ENCODE results near the gene C2.
A peak's percentile ranks its signal among the peaks of the same experiment; 100 is the strongest.
"Not testable (repeated sequence)": the region's sequence is repeated elsewhere in the genome, so short reads cannot be mapped to it uniquely, and the experiment has no call there.

The C2 gene

DNA sequence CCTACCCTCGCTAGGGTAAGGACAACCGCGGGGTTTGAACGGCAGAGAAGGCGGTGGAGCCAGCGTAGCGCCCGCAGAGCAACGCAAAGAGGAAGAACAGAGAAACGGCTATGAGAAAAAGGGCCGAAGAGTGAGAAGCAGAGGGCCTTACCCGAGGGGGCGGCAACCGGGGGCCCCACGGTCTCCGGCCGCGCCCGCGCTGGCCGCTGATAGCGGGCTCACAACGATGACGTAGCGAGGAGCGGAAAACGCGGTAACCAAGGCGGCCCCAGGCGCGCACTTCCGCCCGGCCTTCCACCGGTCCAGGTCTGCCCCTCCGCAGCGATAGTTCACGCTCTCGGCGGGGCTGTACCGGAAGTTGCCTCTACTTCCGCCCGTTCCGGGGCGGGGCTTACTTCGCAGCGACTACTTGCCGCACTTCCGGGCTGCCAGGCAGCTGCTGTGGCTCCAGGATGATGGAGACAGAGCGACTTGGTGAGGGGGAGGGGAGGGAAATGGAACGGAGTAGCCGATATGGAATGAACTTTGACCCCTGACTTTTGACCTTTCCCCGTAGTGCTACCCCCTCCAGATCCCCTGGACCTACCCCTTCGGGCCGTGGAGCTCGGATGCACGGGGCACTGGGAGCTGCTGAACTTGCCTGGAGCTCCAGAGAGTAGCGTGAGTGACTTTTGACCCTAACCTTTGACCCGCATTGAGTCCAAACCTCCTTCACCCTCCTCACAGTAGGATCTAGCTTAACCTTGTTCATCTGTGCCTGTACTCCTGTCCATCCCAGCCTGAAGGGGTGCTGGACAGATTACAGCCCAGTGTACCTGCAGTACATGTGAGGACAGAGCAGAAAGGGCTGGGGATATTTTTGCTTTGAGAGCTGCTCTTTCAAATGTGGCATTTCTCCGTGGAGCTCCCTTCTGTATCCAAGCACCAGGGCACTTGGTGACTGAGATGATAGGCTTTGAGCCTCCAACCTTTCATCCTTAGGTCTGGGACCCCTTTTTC, 31.5 kb downstream of the C2 start, which contains the start of the genes NELFE and SKIC2:
NELFE (minus strand) TSS at position 231 of the 999 bp plus-strand sequence. CDS start 525 bp downstream, outside the sequence.
SKIC2 (plus strand) TSS at position 435 of the 999 bp plus-strand sequence; CDS start at position 453, 18 bp downstream.
- DNase-seq (ENCODE audit: low read depth): peak; percentile 89

DNA sequence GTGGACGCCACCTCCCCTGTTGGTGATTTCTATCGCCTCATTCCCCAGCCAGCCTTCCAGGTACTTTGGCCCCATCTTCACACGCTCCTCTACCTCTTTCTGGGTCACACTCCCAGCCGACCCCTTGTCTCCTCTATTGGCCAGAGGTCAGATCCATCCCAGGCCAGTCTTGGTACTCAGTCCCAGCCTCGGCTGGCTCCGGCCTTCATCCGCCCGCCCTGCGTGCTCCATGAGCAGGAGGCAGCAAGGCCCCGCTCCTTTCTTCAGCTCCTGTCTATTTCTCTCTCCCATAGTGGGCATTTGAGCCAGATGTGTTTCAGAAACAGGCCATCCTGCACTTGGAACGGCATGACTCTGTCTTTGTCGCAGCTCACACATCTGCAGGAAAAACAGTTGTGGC, 34.1 kb downstream of the C2 start:
- no peak for DNase-seq (ENCODE audit: low read depth)

DNA sequence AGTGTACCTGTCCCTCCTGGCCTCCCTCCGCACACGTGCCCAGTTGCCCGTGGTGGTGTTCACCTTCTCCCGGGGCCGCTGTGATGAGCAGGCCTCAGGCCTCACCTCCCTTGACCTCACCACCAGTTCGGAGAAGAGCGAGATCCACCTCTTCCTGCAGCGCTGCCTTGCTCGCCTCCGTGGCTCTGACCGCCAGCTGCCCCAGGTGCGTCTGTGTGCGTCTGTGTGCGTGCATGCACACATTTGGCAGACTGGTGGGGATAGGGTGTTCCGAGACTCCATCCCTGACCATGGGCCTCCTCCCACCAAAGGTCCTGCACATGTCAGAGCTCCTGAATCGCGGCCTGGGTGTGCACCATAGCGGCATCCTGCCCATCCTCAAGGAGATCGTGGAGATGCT, 36.4 kb downstream of the C2 start:
- no peak for DNase-seq (ENCODE audit: low read depth)

DNA sequence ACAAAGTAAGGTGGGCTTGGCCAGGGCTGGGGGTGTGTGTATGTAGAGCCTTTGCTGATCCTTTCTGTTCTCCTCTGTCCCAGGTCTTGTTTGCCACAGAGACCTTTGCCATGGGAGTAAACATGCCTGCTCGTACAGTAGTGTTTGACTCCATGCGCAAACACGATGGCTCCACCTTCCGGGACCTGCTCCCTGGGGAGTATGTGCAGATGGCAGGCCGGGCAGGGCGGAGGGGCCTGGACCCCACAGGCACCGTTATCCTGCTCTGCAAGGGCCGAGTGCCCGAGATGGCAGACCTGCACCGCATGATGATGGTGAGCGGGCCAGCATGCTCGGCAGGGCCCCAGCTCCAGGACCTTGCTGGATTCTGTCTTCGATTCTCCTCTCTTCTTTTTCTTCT, 38.2 kb downstream of the C2 start:
- DNase-seq (ENCODE audit: low read depth): no peak

DNA sequence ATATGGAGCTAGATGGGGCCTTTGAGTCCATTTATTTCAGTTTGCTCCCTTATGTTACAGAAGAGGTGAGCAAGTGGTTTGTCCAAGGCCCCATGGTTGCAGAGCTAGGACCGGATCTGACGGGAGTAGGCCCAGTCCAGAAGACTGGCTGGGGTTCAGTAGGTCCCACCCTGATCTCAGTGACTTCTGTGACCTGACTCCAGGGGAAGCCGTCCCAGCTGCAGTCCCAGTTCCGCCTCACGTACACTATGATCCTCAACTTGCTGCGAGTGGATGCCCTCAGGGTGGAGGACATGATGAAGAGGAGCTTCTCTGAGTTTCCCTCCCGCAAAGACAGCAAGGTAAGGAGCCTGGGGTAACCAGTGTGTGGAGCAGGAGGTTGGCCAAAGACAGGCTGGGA, 39.0 kb downstream of the C2 start:
- DNase-seq (ENCODE audit: low read depth): no peak

DNA sequence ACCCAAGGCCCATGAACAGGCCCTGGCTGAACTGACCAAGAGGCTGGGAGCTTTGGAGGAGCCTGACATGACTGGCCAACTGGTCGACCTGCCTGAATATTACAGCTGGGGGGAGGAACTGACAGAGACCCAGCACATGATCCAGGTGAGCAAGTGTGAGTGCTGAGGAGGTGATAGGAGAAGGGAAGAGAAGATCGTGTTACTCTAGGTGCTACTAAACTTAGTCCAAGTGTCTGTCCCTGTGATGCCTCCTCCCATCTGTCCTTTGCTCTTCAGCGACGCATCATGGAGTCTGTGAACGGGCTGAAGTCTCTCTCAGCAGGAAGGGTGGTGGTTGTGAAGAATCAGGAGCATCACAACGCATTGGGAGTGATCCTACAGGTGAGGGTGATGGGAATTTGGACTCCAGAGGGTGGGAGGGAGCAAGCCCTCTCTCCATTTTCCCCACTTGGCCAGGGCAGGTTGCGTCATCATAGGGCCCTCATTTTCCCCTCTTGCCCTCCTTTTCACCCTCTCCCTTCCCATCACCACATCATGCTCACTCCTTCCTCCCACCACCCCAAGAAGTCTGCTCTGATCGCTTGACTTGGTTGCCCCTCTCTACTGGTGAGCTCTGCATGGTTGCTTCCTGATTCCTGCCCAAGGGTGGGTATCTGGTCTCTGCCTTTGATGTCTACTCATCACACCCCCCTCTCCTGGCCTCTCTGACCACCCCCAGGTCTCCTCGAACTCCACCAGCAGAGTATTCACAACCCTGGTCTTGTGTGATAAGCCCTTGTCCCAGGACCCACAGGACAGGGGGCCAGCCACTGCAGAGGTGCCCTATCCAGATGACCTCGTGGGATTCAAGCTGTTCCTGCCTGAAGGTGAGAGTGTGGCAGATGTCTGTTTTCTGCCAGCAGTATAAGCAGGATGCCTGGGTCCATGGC, 39.7 kb downstream of the C2 start:
- no peak for DNase-seq (ENCODE audit: low read depth)

DNA sequence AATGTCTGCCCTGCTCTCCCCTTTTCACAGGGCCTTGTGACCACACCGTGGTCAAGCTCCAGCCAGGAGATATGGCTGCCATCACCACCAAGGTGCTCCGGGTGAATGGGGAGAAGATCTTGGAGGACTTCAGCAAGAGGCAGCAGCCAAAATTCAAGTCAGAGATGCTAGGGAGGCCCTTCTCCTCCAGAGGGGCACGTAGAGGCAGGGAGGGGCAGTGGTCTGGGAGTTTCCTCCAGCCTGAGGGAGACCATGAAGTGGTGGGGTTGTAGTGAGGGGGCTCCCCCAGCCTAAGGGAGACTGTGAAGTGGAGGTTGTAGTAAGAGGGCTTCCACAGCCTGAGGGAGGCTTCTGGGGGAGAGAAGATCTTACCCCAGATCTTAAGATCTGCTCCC, 40.4 kb downstream of the C2 start:
- DNase-seq (ENCODE audit: low read depth): no peak

DNA sequence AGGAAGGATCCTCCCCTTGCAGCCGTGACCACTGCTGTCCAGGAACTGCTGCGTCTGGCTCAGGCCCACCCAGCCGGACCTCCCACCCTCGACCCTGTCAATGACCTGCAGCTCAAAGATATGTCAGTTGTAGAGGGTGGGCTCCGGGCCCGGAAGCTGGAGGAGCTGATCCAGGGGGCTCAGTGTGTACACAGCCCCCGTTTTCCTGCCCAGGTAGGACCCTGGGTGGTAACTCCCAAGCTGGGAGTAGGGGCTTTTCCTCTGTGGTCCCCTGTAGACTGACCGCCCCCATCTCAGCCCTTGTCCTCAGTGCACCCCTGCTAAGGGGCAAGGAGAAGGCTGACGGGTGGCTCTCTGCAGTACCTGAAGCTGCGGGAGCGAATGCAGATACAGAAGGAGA, 40.8 kb downstream of the C2 start:
- no peak for DNase-seq (ENCODE audit: low read depth)

DNA sequence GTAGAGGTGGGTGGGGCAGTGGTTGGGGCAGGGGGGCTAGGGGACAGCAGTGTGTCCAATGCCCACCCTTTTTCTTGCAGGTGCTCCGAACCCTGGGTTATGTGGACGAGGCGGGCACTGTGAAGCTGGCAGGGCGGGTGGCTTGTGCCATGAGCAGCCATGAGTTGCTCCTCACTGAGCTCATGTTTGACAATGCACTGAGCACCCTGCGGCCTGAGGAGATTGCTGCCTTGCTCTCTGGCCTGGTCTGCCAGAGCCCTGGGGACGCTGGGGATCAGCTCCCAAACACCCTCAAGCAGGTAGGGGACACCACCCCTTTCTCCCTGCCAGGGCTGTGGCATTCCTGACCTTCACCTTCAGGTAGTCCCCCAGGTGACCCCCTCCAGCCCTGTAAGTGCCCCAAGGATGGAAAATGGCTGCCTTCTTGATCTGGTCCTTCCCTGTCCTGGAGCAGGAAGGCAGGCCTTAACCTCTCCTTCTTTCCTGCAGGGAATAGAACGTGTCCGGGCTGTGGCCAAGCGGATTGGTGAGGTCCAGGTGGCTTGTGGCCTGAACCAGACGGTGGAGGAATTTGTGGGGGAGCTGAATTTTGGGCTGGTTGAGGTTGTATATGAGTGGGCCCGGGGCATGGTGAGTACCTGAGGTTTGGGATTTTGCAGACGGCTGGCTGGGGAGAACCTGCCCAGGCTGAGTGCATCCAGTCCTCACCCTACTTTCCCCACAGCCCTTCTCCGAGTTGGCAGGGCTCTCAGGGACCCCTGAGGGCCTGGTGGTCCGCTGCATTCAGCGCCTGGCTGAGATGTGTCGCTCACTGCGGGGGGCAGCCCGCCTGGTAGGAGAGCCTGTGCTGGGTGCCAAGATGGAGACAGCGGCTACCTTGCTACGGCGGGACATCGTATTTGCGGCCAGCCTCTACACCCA, 41.5 kb downstream of the C2 start:
- DNase-seq (ENCODE audit: low read depth): no peak

DNA sequence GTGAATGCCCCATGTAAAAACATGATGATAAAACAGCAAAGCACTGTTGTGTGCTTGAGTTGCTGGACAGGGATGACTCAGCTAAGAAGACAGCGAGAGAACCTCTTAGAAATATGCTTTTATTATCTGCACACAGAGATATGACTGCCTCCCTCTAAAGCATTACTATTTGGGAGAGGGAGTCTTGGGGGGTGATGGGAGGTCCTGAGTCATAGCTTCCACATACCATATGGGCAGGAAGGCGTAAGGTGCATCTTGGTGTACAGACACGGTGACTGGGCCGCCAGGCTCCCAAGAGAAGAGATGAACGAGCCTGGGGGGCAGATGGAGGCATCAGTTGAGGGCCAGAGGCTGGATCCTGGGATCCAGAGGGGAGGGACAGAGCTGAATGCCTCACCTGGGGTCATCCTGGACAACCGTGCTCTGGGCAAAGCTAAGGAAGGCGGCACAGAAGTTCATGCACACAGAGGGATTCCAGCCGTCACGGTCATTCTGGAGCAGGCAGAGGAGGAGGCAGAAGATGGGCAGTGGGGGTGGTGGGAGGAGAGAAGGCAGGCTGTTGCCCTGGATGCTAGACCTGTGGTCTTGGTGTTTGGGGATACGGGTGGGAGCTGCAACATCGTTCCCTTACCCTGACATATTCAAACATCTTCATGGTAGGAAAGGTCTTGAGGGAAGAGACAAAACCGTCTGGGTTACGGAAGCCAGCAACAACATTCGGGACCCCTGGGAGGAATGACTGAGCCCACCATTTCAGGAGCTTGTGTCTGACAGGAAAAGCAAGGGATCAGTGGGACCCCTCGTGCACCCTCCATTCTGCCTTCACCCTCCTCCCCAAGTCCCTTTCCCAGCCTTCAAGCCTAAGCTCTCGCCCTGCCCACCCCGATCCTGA, 42.4 kb downstream of the C2 start:
- DNase-seq (ENCODE audit: low read depth): no peak

DNA sequence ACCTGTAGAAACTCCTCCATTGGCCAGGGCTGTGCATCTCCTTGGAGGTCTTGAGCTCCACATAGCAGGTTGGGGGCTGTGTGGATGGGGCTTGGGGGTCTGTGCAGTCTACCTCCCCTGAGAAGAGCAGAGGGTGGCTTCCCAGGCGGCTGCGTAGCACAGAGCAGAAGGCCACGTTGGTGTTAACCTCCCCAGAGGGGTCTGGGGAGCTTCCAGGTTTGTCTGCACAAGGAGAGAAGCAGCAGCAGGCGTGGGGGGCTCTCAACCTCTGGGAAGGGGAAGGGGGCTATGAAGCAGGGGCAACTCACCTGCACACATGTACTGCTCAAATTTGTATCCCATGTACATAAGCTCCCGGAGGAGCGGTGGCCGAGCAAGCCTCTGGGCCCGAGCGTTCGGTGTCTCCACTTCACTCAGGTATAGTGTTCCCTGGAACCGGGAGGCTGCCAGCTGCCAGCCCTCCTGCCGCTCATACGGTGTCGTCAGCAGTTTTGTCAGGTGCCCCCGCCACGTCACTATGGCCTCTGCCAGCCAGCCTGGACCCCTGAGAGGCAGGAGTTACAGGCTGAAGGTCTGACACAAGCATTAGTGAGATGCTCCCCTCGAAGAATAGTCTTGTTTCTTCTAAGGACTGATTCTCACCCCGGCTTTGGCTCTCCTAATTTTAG, 43.2 kb downstream of the C2 start:
- no peak for DNase-seq (ENCODE audit: low read depth)

DNA sequence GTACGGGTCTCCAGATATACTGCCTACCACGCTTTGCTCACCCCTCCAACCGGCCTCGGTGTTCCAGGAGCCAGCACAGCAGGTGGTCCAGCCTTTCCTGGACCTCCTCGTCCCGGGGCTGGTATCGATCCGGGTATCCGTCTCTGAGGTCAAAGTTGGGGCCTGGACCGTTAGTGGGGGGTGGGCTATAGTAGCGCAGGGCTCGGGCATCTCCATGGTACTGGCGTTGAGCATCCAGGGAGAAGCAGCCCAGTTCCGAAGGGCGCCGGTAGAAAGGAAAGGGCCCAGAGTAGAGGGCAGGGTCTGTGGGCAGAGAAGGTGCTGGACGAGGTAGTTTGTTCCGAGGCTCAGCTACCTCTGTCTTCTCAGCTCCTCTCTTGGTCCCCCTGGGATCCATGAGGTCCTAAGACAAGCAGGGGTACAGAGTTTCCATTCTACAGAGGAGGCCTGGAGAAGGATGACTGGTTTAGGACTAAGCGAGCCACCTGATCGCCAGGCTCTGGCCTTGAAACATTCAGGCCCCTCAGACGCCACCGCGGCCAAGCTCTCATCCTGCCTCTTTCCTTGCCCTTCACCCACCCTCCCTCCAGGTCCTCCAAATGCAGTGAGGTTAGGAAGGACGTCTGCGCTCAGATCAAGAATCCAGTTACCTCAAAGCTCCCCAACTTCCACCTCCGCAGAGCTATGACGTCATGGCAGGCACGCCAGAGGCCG, 43.9 kb downstream of the C2 start:
- no peak for DNase-seq (ENCODE audit: low read depth)

DNA sequence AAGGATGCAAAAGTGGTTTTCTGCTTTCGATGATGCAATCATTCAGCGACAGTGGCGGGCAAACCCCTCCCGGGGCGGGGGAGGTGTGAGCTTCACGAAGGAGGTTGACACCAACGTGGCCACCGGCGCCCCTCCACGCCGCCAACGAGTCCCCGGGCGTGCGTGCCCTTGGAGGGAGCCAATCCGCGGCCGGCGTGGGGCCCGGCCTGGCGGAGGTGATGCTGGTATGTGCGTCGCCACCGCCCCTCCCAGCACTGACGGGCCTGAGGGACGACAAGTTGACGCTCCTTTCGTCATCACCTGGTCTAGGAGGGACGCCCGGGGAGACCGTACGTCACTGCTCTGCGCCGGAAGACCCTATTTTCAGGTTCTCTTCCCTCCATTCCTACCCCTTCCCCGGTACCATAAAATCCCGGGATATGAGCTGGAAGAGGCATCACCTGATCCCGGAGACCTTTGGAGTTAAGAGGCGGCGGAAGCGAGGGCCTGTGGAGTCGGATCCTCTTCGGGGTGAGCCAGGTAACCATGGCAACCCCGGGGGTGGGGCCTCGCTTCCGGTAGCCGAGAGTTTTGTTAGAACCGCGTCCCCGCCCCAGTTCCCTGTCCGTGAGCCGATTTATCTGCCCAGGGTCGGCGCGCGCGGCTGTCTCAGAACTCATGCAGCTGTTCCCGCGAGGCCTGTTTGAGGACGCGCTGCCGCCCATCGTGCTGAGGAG, 44.6 kb downstream of the C2 start, which contains the start of gene DXO:
DXO (minus strand) TSS at position 146 of the 716 bp plus-strand sequence. CDS start 463 bp downstream, outside the sequence.
- DNase-seq (ENCODE audit: low read depth): peak; percentile 92

DNA sequence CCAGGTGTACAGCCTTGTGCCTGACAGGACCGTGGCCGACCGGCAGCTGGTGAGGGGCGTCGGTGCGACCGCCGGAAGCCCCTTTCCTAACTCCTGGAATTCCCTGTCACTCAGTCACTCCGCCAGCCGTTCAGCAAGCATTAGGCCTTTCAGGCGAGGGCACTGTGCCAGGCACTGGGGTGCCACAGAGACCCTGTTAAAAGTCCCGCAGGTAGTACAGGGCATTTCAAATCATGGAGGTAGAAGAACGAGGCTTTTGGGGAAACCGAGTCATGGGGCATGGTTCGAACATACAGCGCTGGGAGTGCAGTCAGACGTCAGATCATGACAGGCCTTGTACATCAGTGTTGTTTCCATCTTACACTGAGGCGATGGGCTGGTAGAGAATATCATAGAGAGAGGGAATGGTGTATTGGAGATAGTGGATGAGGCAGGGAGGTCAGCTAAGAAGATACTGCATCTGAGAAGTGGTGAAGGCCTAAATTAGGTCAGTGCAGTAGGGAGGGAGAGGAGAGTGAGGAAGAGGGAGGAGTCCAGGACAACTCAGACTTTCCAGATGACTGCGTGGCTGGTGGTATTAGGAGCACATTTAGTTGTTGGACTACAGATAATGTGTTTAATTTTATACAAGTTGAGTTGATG, 45.3 kb downstream of the C2 start:
- DNase-seq (ENCODE audit: low read depth): no peak

DNA sequence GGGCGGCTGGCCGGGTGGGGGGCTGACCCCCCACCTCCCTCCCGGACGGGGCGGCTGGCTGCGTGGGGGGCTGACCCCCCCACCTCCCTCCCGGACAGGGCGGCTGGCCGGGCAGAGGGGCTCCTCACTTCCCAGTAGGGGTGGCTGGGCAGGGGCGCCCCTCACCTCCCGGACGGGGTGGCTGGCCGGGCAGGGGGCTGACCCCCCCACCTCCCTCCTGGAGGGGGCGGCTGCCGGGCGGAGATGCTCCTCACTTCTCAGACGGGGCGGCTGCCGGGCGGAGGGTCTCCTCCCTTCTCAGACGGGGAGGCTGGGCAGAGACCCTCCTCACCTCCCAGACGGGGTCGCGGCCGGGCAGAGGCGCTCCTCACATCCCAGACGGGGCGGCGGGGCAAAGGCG, 48.5 kb downstream of the C2 start:
- DNase-seq (ENCODE audit: low read depth): not testable (repeated sequence)

DNA sequence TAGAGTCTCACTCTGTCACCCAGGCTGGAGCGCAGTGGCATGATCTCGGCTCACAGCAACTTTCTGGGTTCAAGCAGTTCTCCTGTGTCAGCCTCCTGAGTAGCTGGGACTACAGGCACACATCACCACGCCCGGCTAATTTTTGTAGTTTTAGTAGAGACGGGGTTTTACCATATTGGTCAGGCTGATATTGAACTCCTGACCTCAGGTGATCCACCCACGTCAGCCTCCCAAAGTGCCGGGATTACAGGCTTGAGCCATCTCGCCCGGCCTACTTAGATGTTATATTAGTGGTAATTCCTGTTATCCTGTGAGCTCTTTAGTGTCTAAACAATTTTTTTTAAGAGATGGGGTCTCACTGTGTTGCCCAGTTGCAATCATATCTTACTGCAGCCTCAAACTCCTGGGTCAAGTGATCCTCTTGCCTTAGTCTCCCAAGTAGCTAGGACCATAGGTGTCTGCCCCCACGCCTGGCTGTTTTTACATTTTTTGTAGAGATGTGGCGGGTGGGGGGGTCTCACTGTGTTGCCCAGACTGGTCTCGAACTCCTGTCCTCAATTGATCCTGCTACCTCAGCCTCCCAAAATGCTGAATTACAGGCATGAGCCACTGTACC, 50.4 kb downstream of the C2 start:
- DNase-seq (ENCODE audit: low read depth): no peak

DNA sequence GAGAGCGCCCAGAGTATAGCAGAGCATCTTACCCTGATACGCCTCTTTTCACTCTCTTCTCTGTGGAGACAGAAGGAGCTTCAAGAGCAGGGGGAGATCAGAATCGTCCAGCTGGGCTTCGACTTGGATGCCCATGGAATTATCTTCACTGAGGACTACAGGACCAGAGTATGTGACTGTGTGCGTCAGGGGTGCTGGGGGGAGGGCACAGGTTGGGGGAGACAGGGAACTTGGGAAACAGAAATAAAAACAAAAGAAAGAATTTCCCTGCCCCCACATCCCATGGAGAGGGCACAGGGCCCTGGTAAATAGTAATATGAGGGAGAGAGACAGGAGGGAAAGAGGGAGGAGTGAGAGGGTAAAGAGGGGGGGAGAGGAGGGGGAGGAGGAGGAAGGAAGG, 51.3 kb downstream of the C2 start:
- DNase-seq (ENCODE audit: low read depth): no peak

All from GM04503 (cell line).